HL-60 (cell line): ENCODE results near the gene FOXP1.

Experiments used
- POLR2AphosphoS5 ChIP-seq: IDR thresholded peaks from 2 replicates; pipeline ENCODE4 v1.6.1; 2012; ENCODE audit warnings: low read depth
- SPI1 ChIP-seq: IDR thresholded peaks from 2 replicates; pipeline ENCODE4 v1.6.1; 2012; ENCODE audit warnings: low read depth, mild to moderate bottlenecking, borderline replicate concordance

DNA sequence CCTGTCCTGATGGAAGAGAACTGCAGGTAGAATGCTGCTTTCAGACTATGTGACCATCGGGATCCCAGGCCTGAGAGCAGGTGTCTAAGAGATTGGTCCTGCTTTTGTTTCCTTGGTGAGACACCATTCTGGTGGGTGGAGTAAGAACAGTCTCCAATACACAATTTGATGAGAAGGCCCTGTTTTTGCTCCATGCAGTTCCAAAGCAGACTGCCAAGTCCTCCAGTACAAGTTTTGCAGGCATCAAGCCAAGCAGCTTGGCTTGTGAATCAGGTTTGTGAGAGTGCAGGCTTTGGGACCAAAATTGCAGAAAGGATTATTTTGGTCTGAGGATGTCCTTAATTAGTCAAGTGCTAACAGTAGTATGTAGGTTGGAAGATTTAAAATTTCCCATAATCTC, 381.6 kb downstream of the FOXP1 start:
- no peak for TF ChIP-seq POLR2AphosphoS5
- TF ChIP-seq SPI1 = no peak
